HepG2 (cell line): ENCODE measurements around the gene LMNA. TPM values are rescaled to one million over a fixed set of nuclear protein-coding genes. Genes with fewer than 3 reads are reported as not detected.
A peak's percentile ranks its signal among the peaks of the same experiment; 100 is the strongest.

Experiments used
- HDAC2 ChIP-seq: sonication (generic); formaldehyde crosslinking; IDR thresholded peaks from 2 replicates; pipeline ENCODE4 v1.4.0; 2020; ENCODE audit warnings: missing genetic modification reagents
- RBFOX2 ChIP-seq: fragments of 200-400 bp; formaldehyde crosslinking; IDR thresholded peaks from 2 replicates; pipeline ENCODE4 v1.6.1; 2017; ENCODE audit warnings: low read depth, mild to moderate bottlenecking, low read length
- ZFP82 ChIP-seq: sonication (generic); formaldehyde crosslinking; IDR thresholded peaks from 2 replicates; pipeline ENCODE4 v1.5.1; 2020; ENCODE audit warnings: mild to moderate bottlenecking, missing genetic modification reagents, borderline replicate concordance
- ZFX ChIP-seq: sonication (generic); formaldehyde crosslinking; IDR thresholded peaks from 2 replicates; pipeline ENCODE4 v1.4.0; 2020; ENCODE audit warnings: mild to moderate bottlenecking, low read depth, missing genetic modification reagents, moderate library complexity
- ZFY ChIP-seq: sonication (generic); formaldehyde crosslinking; IDR thresholded peaks from 2 replicates; pipeline ENCODE4 v1.4.0; 2020; ENCODE audit warnings: missing genetic modification reagents
- polyA plus RNA-seq, 8 experiments: library from polyadenylated mRNA; depleted of rRNA in 3 of 8; stranded (reverse) in 7 of 8; unstranded in 1 of 8; fragments of >200 nt; fragmentation: Illumina TruSeq in 4 of 8; extraction: Trizol in 4 of 8; gene quantifications; 2 replicates each; pipeline versions ENCODE4 v1.2.1 to v1.2.3, GENCODE V29; 2011 to 2016; ENCODE audit warnings: low read depth in 4 of 8, missing spikeins in 1 of 8, mixed read lengths in 1 of 8; ENCODE audit not compliant: insufficient read depth in 1 of 8
- total RNA-seq, 5 experiments: library from RNA; depleted of rRNA; stranded (reverse); fragments of >200 nt; fragmentation: Illumina TruSeq; extraction: Trizol; gene quantifications; 2 replicates each; pipeline ENCODE4 v1.2.3, GENCODE V29; 2016; ENCODE audit warnings: low read depth in 1 of 5
- TF ChIP-seq, protein P1 (sequence below): IDR thresholded peaks from 2 replicates; pipeline ENCODE4 v1.4.0; 2020; ENCODE audit warnings: mild to moderate bottlenecking, missing genetic modification reagents
- TF ChIP-seq, protein P2 (sequence below): IDR thresholded peaks from 2 replicates; pipeline ENCODE4 v1.6.1; 2016; ENCODE audit warnings: low read depth
- TF ChIP-seq, protein P3 (sequence below): sonication (generic); formaldehyde crosslinking; IDR thresholded peaks from 2 replicates; pipeline ENCODE4 v1.5.1; 2020; ENCODE audit warnings: mild to moderate bottlenecking, missing genetic modification reagents, borderline replicate concordance
- TF ChIP-seq, protein P4 (sequence below): sonication (generic); formaldehyde crosslinking; IDR thresholded peaks from 2 replicates; pipeline ENCODE4 v1.4.0; 2020; ENCODE audit warnings: missing genetic modification reagents; ENCODE audit errors: not compliant biosample characterization
- TF ChIP-seq, protein P5 (sequence below): sonication (generic); formaldehyde crosslinking; IDR thresholded peaks from 2 replicates; pipeline ENCODE4 v1.8.0; 2022; ENCODE audit warnings: mild to moderate bottlenecking, missing genetic modification reagents, moderate library complexity
- TF ChIP-seq, protein P6 (sequence below), 2 experiments: sonication (generic) in 1 of 2; formaldehyde crosslinking in 1 of 2; IDR thresholded peaks; 2 replicates each; pipeline versions ENCODE4 v1.4.0 to v1.6.1; 2018 to 2020; ENCODE audit warnings: missing genetic modification reagents in 2 of 2, borderline replicate concordance in 1 of 2, low read depth in 1 of 2, mild to moderate bottlenecking in 1 of 2, missing biosample characterization in 1 of 2

LMNA gene
- total and polyA plus RNA-seq, 2 of the 13 experiments (the other 11 are each of a cell fraction or from before 2014, with no cell fraction given), result 107 to 225 TPM

DNA sequence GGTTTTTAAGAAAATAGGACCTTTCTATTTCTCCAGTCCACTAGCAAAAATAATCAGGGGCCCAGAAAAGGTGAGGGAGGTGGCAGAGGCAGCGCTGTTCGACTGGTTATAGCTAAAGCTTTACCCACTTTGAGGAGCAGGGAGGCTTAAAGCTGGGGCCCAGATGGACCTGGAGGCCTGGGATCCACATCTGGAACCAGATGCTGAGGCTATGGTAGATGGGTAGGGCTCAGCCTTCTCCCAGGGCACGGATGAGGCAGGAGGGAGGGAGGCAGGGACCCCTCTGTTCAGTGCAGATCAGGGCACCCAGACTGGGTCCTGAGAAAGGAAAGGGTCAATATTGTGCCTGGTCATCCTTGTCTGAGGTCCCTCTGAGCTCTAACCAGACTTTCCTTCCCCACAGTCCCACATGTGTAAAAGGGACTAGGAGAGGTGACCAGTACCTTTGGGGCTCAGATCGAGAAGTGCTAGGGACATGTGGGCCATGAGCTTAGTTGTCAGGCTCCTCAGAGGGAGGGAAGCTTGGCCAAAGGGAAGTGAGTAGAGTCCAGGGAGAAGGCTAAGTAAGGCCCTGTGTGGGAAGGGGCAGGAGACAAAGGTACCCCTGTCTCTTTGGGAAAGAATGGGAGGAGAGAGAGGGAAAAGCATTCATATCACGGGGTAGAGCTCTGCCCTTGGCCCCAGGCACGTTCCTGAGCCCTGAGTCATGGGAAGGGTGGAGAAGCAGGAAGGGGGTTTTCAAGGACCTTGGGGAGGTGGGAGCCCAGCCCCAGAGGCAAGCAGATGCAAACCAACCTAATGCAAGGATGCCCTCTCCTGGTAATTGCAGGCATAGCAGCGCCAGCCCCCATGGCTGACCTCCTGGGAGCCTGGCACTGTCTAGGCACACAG lies 15.4 kb downstream of the LMNA start (continued):
- TF ChIP-seq, protein P1, sequence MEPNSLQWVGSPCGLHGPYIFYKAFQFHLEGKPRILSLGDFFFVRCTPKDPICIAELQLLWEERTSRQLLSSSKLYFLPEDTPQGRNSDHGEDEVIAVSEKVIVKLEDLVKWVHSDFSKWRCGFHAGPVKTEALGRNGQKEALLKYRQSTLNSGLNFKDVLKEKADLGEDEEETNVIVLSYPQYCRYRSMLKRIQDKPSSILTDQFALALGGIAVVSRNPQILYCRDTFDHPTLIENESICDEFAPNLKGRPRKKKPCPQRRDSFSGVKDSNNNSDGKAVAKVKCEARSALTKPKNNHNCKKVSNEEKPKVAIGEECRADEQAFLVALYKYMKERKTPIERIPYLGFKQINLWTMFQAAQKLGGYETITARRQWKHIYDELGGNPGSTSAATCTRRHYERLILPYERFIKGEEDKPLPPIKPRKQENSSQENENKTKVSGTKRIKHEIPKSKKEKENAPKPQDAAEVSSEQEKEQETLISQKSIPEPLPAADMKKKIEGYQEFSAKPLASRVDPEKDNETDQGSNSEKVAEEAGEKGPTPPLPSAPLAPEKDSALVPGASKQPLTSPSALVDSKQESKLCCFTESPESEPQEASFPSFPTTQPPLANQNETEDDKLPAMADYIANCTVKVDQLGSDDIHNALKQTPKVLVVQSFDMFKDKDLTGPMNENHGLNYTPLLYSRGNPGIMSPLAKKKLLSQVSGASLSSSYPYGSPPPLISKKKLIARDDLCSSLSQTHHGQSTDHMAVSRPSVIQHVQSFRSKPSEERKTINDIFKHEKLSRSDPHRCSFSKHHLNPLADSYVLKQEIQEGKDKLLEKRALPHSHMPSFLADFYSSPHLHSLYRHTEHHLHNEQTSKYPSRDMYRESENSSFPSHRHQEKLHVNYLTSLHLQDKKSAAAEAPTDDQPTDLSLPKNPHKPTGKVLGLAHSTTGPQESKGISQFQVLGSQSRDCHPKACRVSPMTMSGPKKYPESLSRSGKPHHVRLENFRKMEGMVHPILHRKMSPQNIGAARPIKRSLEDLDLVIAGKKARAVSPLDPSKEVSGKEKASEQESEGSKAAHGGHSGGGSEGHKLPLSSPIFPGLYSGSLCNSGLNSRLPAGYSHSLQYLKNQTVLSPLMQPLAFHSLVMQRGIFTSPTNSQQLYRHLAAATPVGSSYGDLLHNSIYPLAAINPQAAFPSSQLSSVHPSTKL (CRISPR knock-in tag), result peak; percentile 92
- peak; percentile 95 for TF ChIP-seq HDAC2 (CRISPR knock-in tag)
- TF ChIP-seq ZFX (CRISPR knock-in tag), result peak; percentile 79; the same call in 1 of the 2 replicates
- TF ChIP-seq, protein P2, sequence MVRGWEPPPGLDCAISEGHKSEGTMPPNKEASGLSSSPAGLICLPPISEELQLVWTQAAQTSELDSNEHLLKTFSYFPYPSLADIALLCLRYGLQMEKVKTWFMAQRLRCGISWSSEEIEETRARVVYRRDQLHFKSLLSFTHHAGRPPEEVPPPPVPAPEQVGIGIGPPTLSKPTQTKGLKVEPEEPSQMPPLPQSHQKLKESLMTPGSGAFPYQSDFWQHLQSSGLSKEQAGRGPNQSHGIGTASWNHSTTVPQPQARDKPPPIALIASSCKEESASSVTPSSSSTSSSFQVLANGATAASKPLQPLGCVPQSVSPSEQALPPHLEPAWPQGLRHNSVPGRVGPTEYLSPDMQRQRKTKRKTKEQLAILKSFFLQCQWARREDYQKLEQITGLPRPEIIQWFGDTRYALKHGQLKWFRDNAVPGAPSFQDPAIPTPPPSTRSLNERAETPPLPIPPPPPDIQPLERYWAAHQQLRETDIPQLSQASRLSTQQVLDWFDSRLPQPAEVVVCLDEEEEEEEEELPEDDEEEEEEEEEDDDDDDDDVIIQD (CRISPR knock-in tag), result no peak
- peak; percentile 55; the same call in 1 of the 2 replicates for TF ChIP-seq RBFOX2
- TF ChIP-seq, protein P3, sequence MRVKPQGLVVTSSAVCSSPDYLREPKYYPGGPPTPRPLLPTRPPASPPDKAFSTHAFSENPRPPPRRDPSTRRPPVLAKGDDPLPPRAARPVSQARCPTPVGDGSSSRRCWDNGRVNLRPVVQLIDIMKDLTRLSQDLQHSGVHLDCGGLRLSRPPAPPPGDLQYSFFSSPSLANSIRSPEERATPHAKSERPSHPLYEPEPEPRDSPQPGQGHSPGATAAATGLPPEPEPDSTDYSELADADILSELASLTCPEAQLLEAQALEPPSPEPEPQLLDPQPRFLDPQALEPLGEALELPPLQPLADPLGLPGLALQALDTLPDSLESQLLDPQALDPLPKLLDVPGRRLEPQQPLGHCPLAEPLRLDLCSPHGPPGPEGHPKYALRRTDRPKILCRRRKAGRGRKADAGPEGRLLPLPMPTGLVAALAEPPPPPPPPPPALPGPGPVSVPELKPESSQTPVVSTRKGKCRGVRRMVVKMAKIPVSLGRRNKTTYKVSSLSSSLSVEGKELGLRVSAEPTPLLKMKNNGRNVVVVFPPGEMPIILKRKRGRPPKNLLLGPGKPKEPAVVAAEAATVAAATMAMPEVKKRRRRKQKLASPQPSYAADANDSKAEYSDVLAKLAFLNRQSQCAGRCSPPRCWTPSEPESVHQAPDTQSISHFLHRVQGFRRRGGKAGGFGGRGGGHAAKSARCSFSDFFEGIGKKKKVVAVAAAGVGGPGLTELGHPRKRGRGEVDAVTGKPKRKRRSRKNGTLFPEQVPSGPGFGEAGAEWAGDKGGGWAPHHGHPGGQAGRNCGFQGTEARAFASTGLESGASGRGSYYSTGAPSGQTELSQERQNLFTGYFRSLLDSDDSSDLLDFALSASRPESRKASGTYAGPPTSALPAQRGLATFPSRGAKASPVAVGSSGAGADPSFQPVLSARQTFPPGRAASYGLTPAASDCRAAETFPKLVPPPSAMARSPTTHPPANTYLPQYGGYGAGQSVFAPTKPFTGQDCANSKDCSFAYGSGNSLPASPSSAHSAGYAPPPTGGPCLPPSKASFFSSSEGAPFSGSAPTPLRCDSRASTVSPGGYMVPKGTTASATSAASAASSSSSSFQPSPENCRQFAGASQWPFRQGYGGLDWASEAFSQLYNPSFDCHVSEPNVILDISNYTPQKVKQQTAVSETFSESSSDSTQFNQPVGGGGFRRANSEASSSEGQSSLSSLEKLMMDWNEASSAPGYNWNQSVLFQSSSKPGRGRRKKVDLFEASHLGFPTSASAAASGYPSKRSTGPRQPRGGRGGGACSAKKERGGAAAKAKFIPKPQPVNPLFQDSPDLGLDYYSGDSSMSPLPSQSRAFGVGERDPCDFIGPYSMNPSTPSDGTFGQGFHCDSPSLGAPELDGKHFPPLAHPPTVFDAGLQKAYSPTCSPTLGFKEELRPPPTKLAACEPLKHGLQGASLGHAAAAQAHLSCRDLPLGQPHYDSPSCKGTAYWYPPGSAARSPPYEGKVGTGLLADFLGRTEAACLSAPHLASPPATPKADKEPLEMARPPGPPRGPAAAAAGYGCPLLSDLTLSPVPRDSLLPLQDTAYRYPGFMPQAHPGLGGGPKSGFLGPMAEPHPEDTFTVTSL (CRISPR knock-in tag), result no peak; the same call in 1 of the 2 replicates
- TF ChIP-seq, protein P4, sequence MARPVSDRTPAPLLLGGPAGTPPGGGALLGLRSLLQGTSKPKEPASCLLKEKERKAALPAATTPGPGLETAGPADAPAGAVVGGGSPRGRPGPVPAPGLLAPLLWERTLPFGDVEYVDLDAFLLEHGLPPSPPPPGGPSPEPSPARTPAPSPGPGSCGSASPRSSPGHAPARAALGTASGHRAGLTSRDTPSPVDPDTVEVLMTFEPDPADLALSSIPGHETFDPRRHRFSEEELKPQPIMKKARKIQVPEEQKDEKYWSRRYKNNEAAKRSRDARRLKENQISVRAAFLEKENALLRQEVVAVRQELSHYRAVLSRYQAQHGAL (CRISPR knock-in tag), result no peak
- TF ChIP-seq, protein P5, sequence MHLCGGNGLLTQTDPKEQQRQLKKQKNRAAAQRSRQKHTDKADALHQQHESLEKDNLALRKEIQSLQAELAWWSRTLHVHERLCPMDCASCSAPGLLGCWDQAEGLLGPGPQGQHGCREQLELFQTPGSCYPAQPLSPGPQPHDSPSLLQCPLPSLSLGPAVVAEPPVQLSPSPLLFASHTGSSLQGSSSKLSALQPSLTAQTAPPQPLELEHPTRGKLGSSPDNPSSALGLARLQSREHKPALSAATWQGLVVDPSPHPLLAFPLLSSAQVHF, result no peak
- TF ChIP-seq, protein P6, sequence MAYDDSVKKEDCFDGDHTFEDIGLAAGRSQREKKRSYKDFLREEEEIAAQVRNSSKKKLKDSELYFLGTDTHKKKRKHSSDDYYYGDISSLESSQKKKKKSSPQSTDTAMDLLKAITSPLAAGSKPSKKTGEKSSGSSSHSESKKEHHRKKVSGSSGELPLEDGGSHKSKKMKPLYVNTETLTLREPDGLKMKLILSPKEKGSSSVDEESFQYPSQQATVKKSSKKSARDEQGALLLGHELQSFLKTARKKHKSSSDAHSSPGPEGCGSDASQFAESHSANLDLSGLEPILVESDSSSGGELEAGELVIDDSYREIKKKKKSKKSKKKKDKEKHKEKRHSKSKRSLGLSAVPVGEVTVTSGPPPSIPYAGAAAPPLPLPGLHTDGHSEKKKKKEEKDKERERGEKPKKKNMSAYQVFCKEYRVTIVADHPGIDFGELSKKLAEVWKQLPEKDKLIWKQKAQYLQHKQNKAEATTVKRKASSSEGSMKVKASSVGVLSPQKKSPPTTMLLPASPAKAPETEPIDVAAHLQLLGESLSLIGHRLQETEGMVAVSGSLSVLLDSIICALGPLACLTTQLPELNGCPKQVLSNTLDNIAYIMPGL (CRISPR knock-in tag; IDR thresholded peaks at IDR 0.05; ENCODE audit: borderline replicate concordance in 1 of 2, low read depth in 1 of 2), result peak; percentile 76 to 90
- TF ChIP-seq ZFY (CRISPR knock-in tag), result peak; percentile 44; the same call in 1 of the 2 replicates
- no peak for TF ChIP-seq ZFP82 (CRISPR knock-in tag)
